GM19455 (cell line): ENCODE measurements around the gene PDE4B.

Experiments used
- ATAC-seq: cut with Tn5 transposase; IDR thresholded peaks from one replicate; pipeline ENCODE4 v1.9.1; 2021; ENCODE audit not compliant: unreplicated experiment

The PDE4B gene

DNA sequence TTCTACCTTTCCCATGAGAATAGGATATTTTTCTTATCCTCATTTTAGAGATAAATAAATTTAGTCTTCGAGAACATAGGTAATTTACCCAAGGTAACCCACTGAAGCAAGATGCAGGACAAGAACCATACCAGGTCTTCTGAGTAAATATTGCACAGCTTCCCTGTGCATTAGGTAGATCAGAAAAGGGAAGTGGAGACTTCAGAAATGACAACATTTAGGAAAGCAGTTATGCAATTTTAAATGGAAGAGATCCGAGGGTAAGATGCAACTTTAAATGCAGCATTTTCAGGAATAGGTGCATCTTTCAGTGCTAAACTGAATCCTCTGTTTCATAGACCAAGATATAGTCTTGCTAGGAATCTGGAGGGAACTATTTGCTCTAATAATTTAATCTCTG, 534.9 kb downstream of the PDE4B start:
- no peak for ATAC-seq

DNA sequence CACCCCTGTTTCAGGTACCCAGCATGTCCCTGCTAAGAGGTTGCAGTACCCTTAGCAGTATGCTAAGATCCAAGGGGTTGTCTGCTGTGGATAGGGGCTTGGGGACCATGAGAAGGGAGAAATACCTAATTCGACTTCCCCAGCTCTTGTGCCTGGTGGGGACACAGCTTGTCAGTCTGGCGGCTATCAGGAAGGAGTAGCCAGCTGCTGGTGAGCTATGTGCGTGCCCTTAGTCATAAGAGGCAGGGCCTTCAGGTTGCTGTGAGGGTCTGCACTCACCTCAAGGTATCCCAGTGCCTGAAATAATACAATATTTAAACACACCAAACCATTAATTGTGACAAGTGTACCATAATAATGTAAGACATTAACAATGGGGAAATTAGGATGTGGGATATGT, 536.2 kb downstream of the PDE4B start:
- no peak for ATAC-seq

DNA sequence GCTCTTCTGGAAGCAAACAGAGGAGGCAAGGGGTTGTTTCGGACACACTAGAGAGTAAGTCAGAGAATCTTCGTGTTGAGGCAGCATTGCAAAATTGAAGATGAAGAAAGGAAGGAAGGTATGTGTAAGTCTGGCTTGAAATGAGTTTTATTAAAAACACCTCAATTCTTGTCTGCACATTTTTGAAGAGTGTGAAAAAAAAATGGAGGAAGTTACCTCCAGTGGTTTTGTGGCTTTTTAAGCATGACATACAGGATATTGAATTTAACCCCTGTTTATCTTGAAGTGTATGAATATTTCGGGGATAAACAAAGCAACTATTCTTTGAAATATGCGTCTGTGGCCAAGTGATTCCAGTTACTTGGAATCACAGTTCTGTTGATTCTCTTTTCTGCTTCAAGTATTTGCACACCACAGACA, 538.0 kb downstream of the PDE4B start:
- no peak for ATAC-seq

DNA sequence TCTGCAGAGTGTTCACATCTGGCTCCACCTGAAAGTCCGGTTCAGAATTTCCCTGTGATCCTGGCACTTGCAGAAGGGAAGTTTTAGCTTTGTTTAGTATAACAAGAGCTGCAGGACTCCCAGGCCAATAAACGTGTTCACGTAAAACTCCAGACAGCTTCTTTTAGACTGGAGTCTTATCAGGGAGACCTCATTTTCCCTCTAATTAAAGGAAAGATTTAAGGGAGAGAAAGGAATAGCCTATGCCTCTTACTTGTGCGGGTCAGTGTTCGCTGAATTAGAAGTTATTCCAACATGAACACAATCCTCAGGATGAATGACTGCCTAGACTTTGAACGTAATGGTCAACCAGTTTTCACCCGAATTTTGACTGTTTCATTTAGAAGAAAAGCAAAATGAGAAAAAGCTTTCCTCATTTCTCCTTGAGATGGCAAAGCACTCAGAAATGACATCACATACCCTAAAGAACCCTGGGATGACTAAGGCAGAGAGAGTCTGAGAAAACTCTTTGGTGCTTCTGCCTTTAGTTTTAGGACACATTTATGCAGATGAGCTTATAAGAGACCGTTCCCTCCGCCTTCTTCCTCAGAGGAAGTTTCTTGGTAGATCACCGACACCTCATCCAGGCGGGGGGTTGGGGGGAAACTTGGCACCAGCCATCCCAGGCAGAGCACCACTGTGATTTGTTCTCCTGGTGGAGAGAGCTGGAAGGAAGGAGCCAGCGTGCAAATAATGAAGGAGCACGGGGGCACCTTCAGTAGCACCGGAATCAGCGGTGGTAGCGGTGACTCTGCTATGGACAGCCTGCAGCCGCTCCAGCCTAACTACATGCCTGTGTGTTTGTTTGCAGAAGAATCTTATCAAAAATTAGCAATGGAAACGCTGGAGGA, 539.2 kb downstream of the PDE4B start:
- peak; percentile 27 for ATAC-seq

DNA sequence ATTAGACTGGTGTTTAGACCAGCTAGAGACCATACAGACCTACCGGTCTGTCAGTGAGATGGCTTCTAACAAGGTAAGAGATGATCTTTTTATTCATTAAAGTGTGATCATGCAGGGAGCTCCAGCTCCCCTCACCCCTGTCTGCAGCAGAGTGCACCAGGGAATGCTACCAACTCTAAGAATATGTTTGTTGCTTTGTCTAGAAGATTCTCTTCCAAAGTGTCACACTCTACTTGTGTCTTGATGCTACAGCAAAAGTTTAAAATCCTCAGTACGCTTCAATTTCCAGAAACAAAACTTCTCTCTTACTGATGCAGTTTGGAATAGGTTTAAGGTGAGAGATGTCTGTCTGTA, 539.8 kb downstream of the PDE4B start:
- ATAC-seq: peak; percentile 3

- ATAC-seq: no peak
These were observed 540.9 kb downstream of the PDE4B start for GRCh38 chr1:66333466-66334199.

GRCh38 chr1:66334318-66334717, 541.6 kb downstream of the PDE4B start:
- ATAC-seq: no peak

- no peak for ATAC-seq
These were observed 542.4 kb downstream of the PDE4B start for GRCh38 chr1:66335125-66335524.

GRCh38 chr1:66335859-66336640, 543.4 kb downstream of the PDE4B start:
- ATAC-seq: peak; percentile 77

GRCh38 chr1:66336641-66336990, 543.9 kb downstream of the PDE4B start:
- no peak for ATAC-seq

- no peak for ATAC-seq
These were observed 544.6 kb downstream of the PDE4B start for GRCh38 chr1:66337249-66337648.

GRCh38 chr1:66339944-66340343, 547.2 kb downstream of the PDE4B start:
- no peak for ATAC-seq

DNA sequence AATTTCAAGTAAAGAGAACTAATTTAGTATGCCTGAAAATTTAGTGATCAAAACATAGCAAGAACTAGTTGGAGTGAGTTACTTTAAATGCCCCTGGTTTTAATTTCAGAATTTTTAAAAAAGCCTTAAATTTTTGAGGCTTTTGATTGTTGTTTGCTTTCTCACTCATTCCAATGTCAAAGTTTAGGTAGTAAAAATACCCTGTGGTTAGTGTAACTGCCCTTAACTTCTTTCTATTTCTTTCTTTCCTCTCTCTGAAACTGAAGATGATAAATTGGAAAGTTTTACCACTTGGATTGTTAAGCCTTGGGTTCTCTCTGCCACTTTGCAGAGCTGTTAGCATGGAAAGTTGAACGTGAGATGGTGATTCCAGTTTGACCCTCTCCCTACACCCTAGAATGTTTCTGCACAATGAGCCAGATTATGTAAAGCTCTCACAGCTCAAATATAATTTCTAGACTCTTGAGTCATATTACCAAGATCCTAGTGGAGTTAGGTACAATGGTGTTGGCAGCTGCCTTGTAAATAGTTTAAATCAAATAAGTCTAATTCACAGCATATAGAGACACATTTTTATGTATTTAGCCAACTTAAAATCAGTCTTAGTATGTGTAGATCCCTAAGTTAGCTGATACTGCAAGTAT, 548.9 kb downstream of the PDE4B start:
- ATAC-seq: no peak

- peak; percentile 63 for ATAC-seq
These were observed 550.0 kb downstream of the PDE4B start for GRCh38 chr1:66342707-66343106.

DNA sequence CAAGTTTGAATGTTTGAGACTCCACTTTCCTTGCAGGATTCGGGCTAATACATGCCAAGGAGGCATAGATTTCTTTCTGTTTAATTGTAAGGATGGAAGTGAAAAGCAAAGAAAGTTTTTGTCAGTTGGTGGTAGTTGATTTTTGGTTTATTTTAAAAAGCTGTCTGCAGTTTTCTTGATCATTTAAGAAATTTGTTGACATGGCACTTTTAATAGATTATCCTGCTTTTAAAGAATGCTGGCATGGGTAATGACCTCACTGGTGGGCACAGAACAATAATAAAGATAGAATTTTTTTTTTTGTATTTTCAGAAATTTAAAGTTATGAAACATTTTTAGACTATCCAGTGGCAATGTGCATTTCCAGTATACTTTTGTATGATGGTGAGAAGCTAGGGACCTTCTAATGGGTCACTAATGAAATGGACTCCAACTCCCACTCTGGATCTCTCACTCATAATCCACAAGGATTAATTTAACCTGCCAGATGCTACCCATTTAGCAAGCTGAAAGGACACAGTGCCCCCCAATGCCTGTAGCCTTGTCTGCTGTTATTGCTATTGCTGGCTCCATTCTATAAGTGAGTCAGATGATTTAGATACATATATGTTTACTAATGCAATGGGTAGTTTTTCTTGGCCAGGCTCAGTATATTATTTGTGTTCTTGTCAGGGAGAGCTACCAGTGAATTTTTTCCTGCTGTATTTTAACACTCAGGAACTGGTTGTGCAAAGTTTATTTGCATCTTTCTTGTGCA, 551.1 kb downstream of the PDE4B start:
- no peak for ATAC-seq

DNA sequence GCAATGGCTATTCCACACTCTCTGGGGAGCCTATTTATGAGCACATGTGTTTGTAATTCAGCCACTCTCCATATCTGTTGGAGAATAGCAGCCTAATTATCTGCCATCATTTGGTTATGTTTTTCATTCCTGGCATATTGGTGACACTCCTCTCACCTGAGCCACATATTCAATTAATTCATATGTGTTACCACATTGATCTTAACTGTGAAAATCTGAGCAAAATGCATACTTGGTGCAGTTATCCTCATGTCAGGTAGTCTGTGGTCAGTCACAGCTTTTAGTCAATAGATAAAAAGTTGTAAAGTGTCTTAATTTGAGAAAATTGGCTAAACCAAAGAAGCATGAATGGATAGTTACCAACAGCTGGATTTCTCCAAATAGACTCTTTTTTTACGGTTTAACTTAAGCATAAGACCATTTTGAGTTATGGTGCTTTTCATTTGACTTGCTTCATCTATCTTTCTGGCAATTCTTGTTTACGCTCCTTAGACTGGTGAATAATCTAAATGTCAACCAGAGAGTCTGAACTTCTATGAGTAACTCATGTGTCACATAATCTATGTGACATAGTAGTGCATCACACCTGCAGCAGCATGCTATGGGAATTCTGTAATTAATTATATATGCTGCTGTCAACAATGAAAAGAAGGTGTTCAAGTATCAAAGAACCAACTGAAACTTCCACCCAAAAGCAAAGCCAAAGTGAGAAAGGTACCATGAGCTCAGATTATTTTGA, 553.5 kb downstream of the PDE4B start:
- ATAC-seq: no peak

DNA sequence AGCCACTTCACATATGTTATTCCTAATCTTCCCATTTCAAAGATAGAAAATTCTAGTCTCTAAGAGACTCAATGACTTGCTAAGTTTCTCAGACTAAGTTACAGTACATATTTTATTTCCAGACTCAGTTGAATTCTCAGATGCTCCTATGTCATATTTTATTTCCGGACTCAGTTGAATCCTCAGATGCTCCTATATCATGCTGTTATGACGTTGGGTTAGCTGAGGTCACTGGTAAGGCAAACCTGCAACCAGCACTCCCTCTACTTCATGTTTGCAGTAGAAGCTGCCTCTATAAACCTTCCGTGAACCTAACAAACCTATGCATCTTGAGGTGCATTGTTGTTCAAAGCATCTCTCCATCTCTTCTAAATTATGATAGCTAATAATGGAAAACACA, 554.2 kb downstream of the PDE4B start:
- no peak for ATAC-seq

- ATAC-seq: no peak
These were observed 556.1 kb downstream of the PDE4B start for GRCh38 chr1:66348776-66349175.

GRCh38 chr1:66349242-66349641, 556.5 kb downstream of the PDE4B start:
- ATAC-seq: no peak
